ENCODE measurements around the gene IKZF1.

Gene IKZF1

GRCh38 chr7:50409856-50410745, 105.6 kb downstream of the IKZF1 start:
- no peak for DNase-seq (ENCODE audit: low read depth in 3 of 3)

- DNase-seq (ENCODE audit: low read depth in 3 of 3), result no peak
These were observed 106.8 kb downstream of the IKZF1 start for GRCh38 chr7:50411332-50411731.

GRCh38 chr7:50412973-50413372, 108.5 kb downstream of the IKZF1 start:
- no peak for DNase-seq (ENCODE audit: low read depth in 3 of 3)

DNA sequence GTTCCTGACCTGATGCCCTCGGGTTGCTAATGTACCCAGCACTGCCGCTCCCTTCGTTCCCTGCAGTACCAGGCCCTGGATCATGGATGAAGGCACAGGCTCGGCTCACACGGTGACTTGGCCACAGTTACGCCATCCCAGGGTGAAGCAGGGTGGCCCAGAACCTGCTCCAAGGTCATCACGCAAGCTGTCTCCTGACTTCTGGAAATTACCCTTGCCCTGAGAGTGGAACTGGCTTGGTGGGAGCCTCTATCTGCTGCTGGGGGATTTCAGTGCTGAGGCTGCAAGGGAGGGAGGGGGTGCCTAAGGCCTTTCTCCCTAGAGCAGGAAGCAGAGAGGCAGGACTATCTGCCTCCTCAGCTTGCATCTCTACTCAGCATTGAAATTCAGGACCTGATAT, 109.0 kb downstream of the IKZF1 start:
- DNase-seq (ENCODE audit: low read depth in 3 of 3), result no peak

- DNase-seq (ENCODE audit: low read depth in 3 of 3), result no peak
These were observed 111.4 kb downstream of the IKZF1 start for GRCh38 chr7:50415844-50416364.

GRCh38 chr7:50416527-50417182, 112.1 kb downstream of the IKZF1 start:
- no peak for DNase-seq (ENCODE audit: low read depth in 3 of 3)

DNA sequence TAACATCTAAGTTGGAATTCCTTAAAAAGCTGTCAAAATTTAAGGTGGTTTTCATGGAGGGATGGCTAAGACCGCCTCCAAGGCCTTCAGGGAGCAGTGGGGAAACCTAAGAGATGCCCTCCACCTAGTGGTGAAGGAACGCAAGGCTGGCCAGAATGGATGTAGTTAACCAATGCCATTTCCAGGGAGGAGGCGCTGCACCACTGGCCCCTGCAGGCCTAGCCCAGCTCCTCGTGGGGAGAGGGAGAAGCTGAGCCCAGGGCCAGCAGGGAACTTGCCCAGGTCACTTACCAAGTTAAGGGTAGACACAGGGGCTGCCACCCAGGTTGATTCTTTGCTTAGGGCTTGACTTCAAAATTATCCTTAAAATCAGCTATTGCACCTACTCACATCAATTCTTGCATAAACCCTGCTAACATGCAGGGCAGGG, 113.6 kb downstream of the IKZF1 start:
- DNase-seq (ENCODE audit: low read depth in 3 of 3), result peak; percentile 55 to 62 (median 60)

GRCh38 chr7:50418526-50419290, 114.2 kb downstream of the IKZF1 start:
- DNase-seq (ENCODE audit: low read depth in 3 of 3), result no peak

- no peak for DNase-seq (ENCODE audit: low read depth in 3 of 3)
These were observed 116.5 kb downstream of the IKZF1 start for GRCh38 chr7:50421043-50421442.

GRCh38 chr7:50422858-50423257, 118.3 kb downstream of the IKZF1 start:
- no peak for DNase-seq (ENCODE audit: low read depth in 3 of 3)

- DNase-seq (ENCODE audit: low read depth in 3 of 3), result no peak
These were observed 119.3 kb downstream of the IKZF1 start for GRCh38 chr7:50423860-50424259.

DNA sequence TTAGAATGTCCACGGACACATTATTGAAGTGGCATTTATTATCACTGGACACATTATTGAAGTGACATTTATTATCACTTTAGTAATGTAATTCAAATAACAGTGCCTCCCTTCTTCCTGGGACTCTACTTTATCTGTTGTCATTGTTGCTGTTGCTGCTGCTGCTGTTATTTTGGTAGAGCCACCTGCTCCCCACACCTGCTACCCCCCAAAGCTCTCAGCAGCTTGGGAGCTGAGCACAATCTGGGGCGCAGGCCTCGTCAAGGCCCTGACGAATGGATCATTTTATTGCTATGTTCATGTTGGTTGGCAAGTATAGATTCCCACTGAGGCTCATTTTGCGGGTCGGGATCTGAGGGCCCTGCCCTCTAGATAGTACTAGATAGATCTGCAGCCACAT, 120.8 kb downstream of the IKZF1 start:
- DNase-seq (ENCODE audit: low read depth in 3 of 3), result no peak

DNA sequence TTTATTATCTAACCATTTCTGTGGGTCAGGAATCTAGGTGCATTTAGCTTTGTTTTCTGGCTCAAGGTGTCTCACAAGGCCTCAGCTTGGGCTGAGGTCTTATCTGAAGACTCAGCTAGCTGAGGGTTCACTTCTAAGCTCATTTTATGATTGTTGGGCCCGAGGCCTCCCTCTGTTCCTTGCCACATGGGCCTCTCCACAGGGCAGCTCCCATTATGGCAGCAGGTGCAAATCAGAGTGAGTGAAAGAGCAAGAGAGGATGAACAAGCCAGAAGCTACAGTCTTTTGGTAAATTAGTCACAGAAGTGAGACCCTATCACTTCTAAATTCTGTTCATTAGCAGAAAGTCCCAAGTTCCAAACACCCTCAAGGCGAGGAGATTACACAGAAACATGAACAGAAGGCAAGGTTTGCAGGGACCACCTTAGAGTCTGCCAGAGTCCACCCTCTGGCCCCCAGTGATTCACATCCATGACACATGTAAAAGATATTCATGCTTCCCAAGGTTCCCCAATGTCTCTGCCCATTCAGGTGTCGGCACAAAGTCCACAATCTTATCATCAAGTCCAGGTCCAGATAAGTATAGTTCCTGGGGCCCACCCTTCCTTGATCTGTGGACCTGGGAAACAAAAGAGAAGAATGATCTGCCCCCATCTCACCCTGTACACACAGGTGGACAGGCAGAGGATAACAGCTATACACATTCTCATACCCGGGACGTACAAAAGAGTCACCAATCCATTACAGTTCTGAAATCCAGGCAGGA, 121.9 kb downstream of the IKZF1 start:
- no peak for DNase-seq (ENCODE audit: low read depth in 3 of 3)

- DNase-seq (ENCODE audit: low read depth in 3 of 3), result no peak
These were observed 123.0 kb downstream of the IKZF1 start for GRCh38 chr7:50427518-50427917.

DNA sequence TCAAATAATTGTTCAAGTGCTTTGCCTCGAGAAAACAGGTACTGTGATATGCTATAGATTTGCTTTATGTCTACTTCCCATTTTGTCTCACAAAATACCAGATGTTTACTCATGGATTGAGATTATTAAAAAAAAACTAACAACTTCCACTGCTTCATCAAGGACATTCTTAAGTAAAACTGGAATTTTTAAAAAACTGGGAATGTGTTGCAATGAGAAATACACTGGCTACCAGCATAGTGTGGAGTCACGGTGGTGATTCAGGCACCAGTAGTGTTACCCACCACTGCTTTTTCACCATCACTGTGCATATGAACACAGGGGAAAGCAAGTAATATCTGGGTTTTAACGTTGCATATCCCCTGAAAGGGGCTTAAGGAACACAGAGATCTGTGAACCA, 124.4 kb downstream of the IKZF1 start:
- DNase-seq (ENCODE audit: low read depth in 3 of 3), result no peak

DNA sequence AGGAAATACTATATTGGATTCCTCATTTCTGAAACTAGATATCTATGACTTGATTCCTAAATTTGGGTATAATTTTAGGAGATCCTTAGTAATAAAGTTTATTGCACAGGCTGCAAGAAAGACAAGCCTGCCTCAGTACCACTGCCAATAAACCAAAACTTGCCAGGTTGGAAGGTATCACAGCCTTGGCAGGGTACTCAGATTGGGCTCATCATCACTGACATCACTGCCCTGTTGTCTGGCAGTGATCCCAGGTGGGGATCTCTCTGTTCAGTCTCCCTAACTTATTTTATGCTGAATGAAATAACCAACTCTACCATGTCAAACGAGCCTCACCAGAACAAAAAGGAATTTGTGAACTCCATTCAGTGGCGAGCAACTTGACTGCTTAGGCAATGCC, 126.8 kb downstream of the IKZF1 start:
- no peak for DNase-seq (ENCODE audit: low read depth in 3 of 3)

GRCh38 chr7:50431722-50432305, 127.3 kb downstream of the IKZF1 start:
- no peak for DNase-seq (ENCODE audit: low read depth in 3 of 3)

DNA sequence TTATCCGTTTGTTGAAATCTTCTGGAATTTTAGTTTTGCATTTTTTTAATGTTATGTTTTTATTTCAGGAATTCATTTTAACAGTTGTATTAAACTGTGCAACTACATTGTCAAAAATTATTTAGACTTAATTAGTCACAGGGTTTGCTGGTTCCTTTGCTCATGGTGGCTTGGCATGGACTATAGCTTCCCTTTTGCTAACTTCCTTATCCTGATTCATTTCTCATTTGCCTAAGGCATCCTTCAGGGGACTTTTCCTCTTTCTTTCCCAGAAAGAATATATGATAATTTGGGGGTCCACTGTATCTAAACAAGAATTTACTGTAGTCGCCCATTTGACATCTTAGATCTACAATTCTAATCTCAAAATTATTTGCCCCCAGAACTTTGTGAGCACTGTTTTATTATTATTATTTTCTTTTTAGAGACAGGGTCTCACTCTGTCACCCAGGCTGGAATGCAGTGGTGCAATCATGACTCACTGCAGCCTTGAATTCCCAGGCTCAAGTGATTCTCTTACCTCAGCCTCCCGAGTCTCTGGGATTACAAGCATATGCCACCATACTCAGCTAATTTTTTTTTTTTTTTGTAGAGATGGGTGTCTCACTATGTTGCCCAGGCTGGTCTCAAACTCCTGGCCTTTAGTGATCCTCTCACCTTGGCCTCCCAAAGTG, 131.8 kb downstream of the IKZF1 start:
- DNase-seq (ENCODE audit: low read depth in 3 of 3), result no peak

- DNase-seq (ENCODE audit: low read depth in 3 of 3), result no peak
These were observed 142.0 kb downstream of the IKZF1 start for GRCh38 chr7:50446542-50446960.

GRCh38 chr7:50448823-50449222, 144.3 kb downstream of the IKZF1 start:
- DNase-seq (ENCODE audit: low read depth in 3 of 3), result no peak
